Measurements from ENCODE around the gene SH3GL1.

SH3GL1 gene

DNA sequence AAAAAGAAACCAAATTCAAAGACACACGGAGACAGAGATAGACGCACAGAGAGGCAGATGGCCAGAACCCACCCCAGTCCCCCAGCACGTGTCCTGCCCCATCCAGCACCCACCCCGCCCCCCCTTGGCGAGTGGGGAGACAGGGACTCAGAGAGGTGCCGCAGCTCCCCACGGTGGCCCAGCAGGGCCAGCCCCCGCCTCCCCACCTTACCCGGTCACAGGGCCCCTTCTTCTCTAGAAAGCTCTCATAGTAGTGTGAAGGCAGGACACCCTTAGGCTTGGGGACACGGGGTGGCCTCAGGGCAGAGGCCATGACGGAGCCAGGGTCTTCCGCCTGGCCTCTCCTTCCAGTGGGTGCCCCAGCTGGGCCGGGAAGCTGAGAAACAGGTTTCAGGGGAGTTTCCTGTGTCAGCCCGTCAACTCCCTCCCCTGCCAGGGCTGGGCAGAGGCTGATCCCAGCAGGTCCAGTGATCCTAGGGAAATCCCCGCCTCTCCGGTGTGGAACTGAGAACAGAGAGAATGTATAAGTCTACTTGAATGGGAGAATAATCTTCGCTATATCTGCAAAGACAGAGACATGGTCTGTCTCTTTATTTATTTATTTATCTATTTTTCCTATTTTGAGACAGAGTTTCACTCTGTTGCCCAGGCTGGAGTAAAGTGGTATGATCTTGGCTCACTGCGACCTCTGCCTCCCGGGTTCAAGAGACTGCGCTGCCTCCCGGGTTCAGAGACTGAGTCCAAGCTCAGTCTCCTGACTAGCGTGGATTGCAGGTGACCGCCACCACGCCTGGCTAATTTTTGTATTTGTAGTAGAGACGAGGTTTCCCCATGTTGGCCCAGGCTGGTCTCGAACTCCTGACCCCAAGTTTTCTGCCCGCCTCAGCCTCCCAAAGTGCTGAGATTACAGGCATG is 61.6 kb downstream of the SH3GL1 start, which contains the start of gene STAP2:
Gene STAP2 (minus strand): TSS at position 387 of the 915 bp plus-strand sequence. CDS start 74 bp downstream, at position 313.
- peak; percentile 29 to 33 for DNase-seq

DNA sequence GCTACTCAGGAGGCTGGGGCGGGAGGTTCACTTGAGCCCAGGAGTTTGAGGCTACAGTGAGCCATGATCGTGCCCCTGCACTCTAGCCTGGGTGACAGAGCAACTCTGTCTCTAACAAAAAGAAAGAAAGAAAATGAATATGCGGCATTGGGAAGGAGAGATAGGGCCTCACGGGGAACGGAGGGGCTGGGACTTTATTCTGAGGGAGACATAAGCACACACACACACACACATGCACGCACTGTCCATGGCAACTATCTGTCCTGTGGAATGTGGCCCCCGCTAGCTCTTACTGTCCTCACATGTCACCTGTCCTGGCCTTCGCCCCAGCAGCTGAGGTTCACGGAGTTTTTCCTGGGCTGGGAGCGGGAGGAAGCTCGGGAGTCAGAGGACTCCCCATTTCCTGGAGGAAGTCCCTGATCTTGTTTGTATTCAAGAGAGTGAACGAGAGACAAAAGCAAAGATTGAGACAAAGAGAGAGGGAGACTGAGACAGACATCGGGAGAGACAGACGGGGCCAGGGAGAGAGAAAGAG is 62.4 kb downstream of the SH3GL1 start:
- DNase-seq, result no peak

DNA sequence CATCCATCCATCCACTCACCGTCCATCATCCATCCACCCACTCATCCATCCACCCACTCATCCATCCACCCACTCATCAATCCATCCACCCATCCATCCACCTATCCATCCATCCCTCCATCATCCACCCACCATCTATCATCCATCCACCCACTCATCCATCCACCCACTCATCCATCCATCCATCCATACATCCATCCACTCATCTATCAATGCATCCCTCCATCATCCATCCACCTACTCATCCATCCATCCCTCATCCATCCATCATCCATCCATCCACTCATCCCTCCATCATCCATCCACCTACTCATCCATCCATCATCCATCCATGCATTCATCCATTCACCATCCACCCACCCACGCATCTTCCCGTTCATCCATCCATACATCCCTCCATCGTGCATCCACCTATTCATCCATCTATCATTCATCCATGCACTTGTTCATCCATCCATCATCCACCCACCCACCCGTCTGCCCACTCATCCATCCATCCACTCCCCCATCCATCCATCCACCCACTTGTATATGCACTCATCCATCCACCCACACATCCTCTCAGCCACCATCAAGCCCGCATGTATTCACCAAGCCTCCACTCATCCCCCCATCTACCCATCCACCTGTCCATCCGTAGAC is 65.3 kb downstream of the SH3GL1 start:
- no peak for DNase-seq

DNA sequence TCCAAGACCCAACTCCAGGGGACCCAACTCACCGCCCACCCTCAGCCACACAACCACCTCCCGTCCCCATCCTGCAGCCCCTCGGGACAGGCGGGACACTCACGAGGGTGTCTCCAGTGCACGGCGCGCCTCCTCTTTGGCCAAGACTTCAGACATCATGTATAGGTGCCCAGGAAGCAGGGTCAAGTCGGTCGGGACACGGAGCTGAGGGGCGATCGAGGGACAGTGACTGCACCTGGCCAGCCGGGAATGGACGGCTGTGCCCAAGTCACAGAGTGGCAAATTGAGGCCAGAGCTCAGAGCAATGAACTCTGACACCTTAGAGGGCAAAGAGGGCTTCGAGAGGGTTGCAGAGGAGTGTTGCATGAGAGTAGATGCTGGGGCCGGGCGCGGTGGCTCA is 70.5 kb downstream of the SH3GL1 start:
- no peak for DNase-seq

DNA sequence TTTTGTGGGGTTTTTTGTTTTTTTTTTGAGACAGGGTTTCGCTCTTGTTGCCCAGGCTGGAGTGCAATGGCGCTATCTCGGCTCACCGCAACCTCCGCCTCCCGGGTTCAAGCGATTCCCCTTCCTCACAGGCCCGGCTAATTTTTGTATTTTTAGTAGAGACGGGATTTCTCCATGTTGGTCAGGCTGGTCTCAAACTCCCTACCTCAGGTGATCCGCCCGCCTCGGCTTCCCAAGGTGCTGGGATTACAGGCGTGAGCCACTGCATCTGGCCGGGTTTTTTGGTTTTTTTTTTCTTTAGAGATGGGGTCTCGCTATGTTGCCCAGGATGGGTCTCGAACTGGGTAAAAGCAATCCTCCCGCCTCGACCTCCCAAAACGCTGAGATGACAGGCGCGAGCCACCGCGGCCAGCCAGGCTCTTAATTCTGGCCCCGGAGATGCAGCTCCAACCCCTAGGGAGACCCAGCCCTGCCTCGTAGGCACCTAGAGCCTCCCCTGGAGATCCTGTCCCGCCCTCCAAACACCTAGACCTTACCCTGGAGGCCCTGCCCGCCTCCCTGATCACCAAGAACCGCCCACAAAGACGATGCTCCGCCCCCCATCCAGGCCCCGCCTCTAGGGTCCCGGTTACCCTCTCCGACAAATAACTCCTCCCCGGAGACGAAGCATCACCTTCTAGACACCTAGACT is 71.2 kb downstream of the SH3GL1 start:
- peak; percentile 34 to 38 for DNase-seq

DNA sequence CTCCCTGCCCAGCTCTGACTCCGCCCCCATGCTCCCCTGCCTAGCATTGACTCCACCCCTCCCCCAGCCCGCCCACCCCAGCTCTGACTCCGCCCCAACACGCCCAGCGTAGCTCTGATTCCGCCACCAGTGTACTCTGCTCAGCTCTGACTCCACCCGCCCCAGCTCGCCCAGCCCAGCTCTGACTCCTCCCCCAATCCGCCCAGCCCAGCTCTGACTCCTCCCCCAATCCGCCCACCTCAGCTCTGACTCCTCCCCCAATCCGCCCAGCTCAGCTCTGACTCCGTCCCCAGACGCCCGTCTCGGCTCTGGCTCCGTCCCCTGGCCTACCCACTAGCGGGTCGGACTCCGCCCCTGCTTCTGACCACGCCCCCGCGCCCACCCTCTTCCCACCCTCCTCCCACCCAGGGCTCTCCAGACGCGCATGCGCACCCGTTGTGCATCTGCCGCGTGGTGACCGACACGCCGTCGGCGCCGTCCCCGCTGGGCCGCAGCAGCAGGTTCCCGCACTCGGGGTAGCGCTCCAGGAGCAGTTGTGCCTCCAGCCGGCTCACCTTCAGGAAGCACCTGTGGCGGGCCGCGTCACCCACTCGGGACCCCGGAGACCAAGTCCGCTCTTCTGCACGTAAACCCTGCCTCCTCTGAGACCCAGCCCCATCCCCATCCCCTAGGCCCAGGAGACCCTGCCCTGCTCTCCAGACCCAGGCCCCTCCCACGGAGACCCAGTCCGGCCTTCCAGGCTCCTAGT is 71.9 kb downstream of the SH3GL1 start:
- DNase-seq, result peak; percentile 96 to 97

DNA sequence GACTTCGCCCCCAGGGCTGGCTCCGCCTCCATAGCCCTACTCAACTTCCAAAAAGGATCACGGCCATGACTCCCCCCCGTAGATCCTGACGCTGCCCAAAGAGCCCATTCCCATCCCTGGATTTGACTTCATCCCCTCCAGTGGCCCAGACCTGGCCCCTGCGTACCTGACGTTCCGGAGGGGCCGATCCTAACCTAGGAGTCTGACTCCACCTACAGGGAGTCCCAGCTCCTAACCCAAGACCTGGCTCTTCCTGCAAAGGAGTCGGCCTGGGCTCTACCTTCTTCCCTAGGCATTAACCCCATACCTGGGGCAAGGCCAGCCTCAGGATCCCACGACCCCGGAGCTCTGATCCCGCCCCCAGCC is 72.5 kb downstream of the SH3GL1 start:
- no peak for DNase-seq

DNA sequence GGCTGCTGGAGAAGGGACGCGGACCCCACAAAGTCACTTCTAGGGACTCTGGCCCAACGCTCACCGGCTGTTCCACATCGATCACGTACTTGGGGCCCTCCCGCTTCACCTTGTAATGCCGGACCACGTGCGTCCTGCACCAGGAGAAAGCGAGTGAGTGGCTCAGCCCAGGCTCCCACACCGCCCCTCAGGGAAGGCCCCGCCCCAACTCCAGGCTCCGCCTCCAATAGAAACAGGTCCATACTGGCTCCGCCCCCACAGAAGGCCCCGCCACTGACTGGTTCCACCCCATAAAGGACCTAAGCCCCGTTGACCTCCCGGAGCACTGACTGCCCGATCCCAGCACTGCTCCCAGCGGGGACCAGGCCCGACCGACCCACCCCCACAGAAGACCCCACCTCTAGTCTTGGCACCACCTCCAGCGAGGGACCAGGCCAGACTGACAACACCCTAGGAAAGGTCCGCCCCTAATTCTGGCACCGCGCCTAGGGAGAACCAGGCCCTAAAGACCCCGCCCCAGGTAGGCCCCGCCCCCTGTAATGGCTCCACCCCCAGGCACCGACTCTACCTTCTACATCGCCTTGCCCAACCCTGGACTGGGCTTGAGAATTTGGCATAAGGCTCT is 73.0 kb downstream of the SH3GL1 start:
- peak; percentile 78 to 81 for DNase-seq

DNA sequence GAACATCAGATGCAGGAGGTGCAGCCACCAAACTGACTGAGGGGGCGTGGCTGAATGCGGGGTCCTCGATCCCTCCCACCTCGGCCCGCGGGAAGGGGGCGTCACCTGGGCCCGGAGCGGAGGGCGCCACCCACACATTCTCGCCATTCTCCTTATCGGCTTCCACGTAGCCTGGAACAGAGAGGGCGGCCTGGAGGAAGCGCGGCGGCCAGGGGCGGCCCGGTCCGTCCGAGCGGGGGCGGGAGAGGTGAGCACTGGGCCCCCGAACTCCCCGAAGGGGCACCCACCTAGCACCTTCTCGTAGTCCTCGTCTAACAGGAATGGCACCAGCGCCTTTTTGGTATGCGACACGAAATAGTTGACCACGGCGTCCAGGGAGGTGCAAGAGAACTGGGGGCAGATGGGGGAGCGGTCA is 73.5 kb downstream of the SH3GL1 start:
- DNase-seq, result peak in 1 of 2 donors; percentile 36

DNA sequence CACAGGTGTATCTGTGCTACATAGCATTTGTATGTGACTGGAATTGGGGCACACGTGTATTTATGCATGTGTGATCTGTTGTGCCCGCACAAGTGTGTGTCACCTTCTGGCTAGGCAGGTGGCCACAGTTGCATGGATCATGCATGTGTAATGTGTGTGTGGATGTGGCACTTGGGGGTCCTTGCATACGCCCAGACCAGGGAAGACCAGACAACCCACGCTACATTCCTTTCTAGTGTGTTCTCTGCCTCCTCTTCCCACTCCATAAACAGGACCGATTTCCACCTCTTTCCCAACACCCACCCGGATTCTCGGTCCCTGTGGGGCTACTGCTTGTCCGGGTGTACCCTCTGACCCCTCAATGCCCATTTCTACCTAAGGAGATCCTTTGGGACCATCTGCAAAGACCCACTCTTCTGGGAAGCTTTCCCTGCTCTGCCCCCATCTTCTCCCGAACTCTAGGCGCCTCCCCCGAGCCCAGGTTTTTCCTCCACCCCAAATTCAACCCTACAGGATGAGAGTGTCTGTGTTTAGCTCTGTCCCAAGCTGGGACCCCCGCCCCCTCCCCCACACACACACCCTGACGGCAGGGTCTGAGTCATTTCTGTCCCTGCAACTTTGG is 74.0 kb downstream of the SH3GL1 start:
- DNase-seq, result no peak

DNA sequence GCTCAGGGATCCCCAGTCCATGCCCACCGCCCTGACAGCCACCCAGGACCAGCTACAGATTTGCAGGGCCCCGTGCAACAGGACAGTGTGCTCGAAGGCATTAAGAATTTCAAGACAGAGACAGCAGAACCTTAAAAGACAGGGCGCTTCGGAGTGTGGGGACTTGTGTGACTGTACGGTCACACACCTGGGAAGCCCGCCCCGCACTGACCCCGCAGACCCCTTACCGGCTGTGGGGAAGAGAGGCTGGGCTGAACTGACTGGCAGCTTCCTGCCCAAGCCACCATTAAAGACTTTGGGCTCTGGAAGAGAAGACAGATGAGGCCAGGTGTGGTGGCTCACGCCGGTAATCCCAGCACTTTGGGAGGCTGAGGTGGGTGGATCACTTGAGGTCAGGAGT is 76.1 kb downstream of the SH3GL1 start:
- no peak for DNase-seq

DNA sequence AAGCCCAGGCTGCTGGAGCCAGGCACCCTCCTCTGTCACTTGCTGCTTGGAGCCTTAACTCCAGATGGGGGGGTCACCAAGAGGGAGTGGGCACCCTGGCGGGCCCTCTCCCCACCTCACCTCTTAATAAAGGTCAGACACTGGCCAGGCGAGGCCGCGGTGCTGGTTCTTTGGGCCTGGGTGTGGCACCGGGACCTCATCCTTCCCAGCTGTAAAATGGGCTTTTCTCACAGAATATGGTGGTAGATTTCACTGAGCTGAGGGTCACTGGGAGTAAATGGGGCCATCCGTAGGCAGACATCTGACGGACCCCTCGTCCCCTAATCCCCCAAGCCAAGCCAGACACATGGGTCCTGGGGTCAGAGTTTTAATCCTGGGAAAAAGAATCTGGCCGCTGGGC is 76.7 kb downstream of the SH3GL1 start:
- no peak for DNase-seq

DNA sequence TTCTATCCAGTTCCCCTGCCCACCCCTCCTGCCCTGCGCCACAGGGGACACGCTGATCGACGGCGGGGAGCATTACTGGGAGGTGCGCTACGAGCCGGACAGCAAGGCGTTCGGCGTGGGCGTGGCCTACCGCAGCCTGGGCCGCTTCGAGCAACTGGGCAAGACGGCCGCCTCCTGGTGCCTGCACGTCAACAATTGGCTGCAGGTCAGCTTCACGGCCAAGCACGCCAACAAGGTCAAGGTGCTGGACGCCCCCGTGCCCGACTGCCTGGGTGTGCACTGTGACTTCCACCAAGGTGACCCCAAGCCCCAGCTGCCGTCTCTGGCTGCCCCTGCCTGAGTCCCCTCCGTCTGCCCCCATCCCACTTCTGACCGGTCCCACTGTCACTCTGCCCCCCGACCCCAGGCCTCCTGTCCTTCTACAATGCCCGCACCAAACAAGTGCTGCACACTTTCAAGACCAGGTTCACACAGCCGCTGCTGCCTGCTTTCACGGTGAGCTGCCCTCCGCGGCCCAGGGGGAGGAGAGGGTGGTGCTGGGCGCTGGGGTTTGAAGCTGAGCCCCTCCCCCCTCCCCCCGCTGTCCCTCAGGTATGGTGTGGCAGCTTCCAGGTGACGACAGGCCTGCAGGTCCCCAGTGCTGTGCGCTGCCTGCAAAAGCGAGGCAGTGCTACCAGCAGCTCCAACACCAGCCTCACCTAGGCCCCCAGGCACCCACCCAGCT is 77.2 kb downstream of the SH3GL1 start:
- DNase-seq, result no peak

DNA sequence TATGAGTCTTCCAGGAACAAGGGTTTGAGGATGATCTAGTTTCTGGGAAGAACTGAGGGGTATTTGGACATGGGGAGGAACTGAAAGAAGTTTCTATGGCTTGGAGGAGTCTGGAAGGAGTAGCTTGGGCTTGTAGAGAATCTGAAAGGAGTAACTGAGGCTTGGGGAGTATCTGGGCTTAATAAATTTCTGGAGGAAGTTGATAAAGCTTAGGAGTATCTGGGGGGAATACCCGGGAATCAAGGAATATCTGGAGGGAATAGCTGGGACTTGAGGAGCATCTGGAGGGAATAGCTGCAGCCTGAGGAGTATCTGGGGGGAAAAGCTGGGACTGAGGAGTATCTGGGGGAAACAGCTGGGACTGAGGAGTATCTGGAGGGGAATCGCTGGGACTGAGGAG is 79.9 kb downstream of the SH3GL1 start:
- DNase-seq, result no peak

DNA sequence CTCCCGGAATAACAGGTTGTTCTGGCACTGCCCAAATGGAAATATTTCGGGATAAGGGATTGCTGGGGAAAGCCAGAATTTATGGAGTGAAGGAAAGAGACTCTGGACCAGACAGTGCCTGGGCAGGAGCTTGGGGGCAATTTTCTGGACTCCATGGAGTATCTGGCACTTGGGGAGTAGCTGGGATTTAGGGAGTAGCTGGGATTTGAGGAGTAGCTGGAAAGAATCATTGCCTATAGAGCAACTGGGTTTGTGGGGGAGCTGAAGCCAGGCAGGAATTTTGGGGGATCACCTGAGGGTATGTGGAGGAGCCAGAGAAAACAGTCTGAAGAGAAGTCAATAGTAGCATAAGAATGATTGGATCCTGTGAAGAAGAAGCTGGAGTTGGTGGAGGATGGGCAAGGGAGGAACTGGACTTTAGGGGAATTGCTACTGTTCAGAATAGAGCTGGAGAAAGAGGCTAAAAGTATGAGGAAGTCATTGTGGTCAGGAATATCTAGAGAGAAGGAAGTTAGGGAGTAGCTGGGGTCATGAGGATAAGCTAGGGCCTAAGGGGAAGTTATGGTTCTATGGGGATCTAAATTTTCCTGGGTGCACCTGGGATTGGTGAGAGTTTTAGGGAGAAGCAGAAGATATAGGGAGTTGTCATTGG is 81.2 kb downstream of the SH3GL1 start:
- no peak for DNase-seq

DNA sequence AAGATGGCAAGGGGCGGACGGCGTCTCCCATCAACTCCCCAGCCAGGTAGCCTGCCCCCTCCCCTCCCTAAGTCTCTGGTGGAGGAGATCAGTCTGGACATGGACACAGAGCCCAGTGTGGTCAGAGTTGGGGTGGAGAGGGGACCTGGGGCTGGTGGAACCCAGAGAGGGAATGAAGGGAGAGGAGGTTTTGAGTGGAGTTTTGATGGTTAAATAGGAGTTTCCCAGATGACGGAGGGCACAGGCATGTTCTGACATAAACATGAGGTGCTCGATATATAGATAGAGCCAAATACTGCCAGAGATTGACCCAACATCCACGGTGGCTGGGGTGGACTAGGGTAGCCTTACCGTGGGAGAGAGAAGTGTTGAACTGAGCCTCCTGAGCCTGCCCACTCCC is 81.9 kb downstream of the SH3GL1 start:
- no peak for DNase-seq

DNA sequence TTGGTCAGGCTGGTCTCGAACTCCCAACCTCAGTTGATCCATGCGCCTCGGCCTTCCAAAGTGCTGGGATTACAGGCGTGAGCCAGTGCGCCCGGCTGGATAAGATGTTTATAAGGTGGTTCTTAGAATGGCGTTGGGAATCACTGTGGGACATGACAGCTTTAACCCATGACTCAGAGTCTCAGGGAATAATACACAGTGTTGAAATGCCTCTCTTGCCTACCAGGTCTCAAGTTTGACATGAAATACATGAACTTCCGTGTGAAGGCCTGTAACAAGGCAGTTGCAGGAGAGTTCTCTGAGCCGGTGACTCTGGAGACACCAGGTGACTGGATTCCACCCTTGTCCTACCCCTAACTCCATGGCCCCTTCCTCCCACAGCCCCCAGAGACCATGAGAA is 83.4 kb downstream of the SH3GL1 start:
- no peak for DNase-seq

DNA sequence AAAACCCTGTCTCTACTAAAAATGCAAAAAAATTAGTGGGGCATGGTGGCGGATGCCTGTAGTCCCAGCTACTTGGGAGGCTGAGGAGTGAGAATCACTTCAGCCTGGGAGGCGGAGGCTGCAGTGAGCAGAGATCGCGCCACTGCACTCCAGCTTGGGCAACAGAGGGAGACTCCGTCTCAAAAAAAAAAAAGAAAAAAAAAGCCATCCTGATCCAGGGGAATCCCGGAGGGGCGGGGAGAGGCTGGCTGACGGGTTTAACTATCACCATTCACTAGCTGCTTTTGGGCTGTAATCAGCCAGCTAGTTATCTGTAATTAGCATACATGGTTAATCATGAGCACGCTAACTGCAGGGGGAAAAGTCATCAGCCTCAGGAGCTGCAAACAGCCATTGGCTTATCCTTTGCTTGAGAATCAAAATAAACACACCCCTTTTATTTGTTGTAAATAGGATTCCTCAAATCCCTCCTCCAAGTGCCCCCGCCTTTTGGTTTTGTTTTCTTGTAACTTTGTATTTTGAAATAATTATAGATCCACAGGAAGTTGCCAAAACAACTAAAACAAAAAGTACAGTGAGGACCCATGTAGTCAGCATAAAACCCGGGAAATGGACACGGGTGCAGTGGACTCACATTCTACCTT is 86.4 kb downstream of the SH3GL1 start:
- DNase-seq, result no peak
